ENCODE results near the gene PHF5A.
A peak's percentile ranks its signal among the peaks of the same experiment; 100 is the strongest.

Gene PHF5A

GRCh38 chr22:41468381-41469217 lies at the start of gene PHF5A, which contains the start of gene ACO2:
TSS of gene PHF5A (minus strand) at chr22:41468692. CDS start at chr22:41468653, 39 bp downstream.
TSS of gene ACO2 (plus strand) at chr22:41469117. CDS start at chr22:41469147, 30 bp downstream.
- peak; percentile 100 for DNase-seq

GRCh38 chr22:41518048-41518347 lies 49.5 kb upstream of the PHF5A start:
- no peak for DNase-seq

GRCh38 chr22:41517172-41518047 lies 48.9 kb upstream of the PHF5A start:
- peak; percentile 90 for DNase-seq

- no peak for DNase-seq
Observed at GRCh38 chr22:41516462-41516861, 48.0 kb upstream of the PHF5A start.

- no peak for DNase-seq
Observed at GRCh38 chr22:41513391-41513790, 44.9 kb upstream of the PHF5A start.

- DNase-seq, result peak; percentile 56
Observed at GRCh38 chr22:41512421-41513194, 44.1 kb upstream of the PHF5A start.

- DNase-seq, result no peak
Observed at GRCh38 chr22:41511521-41511968, 43.1 kb upstream of the PHF5A start.

GRCh38 chr22:41508770-41509170 lies 40.3 kb upstream of the PHF5A start:
- DNase-seq, result no peak

- no peak for DNase-seq
Observed at GRCh38 chr22:41507330-41508063, 39.0 kb upstream of the PHF5A start.

GRCh38 chr22:41505511-41506220 lies 37.2 kb upstream of the PHF5A start:
- DNase-seq, result no peak

- no peak for DNase-seq
Observed at GRCh38 chr22:41504816-41505215, 36.3 kb upstream of the PHF5A start.

GRCh38 chr22:41504397-41504796 lies 35.9 kb upstream of the PHF5A start:
- no peak for DNase-seq

GRCh38 chr22:41501209-41501608 lies 32.7 kb upstream of the PHF5A start:
- no peak for DNase-seq

GRCh38 chr22:41500303-41500702 lies 31.8 kb upstream of the PHF5A start:
- DNase-seq, result no peak

- no peak for DNase-seq
Observed at GRCh38 chr22:41499624-41500280, 31.3 kb upstream of the PHF5A start.

- DNase-seq, result no peak
Observed at GRCh38 chr22:41498303-41498835, 29.9 kb upstream of the PHF5A start.

GRCh38 chr22:41491374-41492100 lies 23.0 kb upstream of the PHF5A start:
- peak; percentile 13 for DNase-seq

- DNase-seq, result no peak
Observed at GRCh38 chr22:41488596-41489385, 20.3 kb upstream of the PHF5A start.

- no peak for DNase-seq
Observed at GRCh38 chr22:41488076-41488475, 19.6 kb upstream of the PHF5A start.
